Left renal pelvis (tissue), 4 donors: Measurements from ENCODE around the gene ACSF3. TPM values are rescaled to one million over a fixed set of nuclear protein-coding genes. Genes with fewer than 3 reads are reported as not detected.

Source experiments
- DNase-seq, 4 donors: peaks; one replicate each; pipeline ENCODE4 v3.0.0-alpha.2; 2013; ENCODE audit warnings: low read depth in 4 of 4, low spot score in 3 of 4
- polyA plus RNA-seq, 4 donors: library from polyadenylated mRNA; unstranded; fragments of 120-200 nt; gene quantifications; one replicate each; pipeline ENCODE4 v1.2.1, GENCODE V29; 2013; ENCODE audit not compliant: insufficient read length in 4 of 4

ACSF3 gene
- polyA plus RNA-seq, 4 donors = 19.4 to 39.5 (median 28.8) TPM

GRCh38 chr16:89140981-89141883, 47.6 kb downstream of the ACSF3 start:
- no peak for DNase-seq

GRCh38 chr16:89141884-89142267, 48.2 kb downstream of the ACSF3 start:
- no peak for DNase-seq

- no peak for DNase-seq
Measured at GRCh38 chr16:89142474-89143195, 49.0 kb downstream of the ACSF3 start.

- no peak for DNase-seq
Measured at GRCh38 chr16:89143201-89143741, 49.6 kb downstream of the ACSF3 start.

- DNase-seq = no peak
Measured at GRCh38 chr16:89143911-89144675, 50.4 kb downstream of the ACSF3 start.

GRCh38 chr16:89144681-89145080, 51.0 kb downstream of the ACSF3 start:
- DNase-seq = no peak

- no peak for DNase-seq
Measured at GRCh38 chr16:89145406-89146161, 51.9 kb downstream of the ACSF3 start.

GRCh38 chr16:89146211-89147005, 52.8 kb downstream of the ACSF3 start:
- DNase-seq = no peak

- no peak for DNase-seq
Measured at GRCh38 chr16:89147085-89147817, 53.6 kb downstream of the ACSF3 start.

- no peak for DNase-seq
Measured at GRCh38 chr16:89149386-89149785, 55.7 kb downstream of the ACSF3 start.

- DNase-seq = no peak
Measured at GRCh38 chr16:89150090-89150835, 56.6 kb downstream of the ACSF3 start.

- DNase-seq = no peak
Measured at GRCh38 chr16:89150981-89151380, 57.3 kb downstream of the ACSF3 start.

GRCh38 chr16:89152831-89153700, 59.4 kb downstream of the ACSF3 start:
- no peak for DNase-seq

- no peak for DNase-seq
Measured at GRCh38 chr16:89153848-89154271, 60.2 kb downstream of the ACSF3 start.

GRCh38 chr16:89154390-89155183, 60.9 kb downstream of the ACSF3 start:
- DNase-seq = no peak

- no peak for DNase-seq
Measured at GRCh38 chr16:89155184-89155679, 61.6 kb downstream of the ACSF3 start.
